ENCODE data around the gene CLEC5A.

Gene CLEC5A

DNA sequence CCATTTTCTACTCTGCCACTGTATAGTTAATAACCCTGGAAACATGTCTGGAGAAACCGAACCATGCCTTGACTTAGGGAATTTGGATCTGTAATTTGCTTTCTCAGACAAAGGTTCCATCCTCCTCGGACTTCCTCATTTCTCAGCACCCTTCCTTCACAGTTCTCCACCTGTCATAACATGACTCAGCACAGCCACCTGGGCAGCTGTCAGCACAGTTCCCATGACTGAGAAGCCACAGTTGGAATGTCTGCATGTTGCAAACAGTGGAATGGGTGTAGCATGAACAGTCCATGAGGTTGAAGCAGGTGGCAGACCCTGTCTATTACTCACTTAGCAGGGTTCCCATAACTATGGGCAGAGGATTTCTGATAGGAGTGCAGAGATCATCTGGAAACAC lies 31.2 kb downstream of the CLEC5A start:
- no peak overlapping the region for H3K4me3 ChIP-seq (ENCODE audit: low read depth, low read length)
- no peaks in the 10 kb centered on the region for H3K4me1 ChIP-seq (ENCODE audit: control insufficient read depth, insufficient read depth, low read length)
- no peaks in the 10 kb centered on the region for H3K9me3 ChIP-seq (ENCODE audit: control insufficient read depth, insufficient read depth, low read depth, low read length)
- no peak overlapping the region for H3K27ac ChIP-seq (ENCODE audit: extremely low read depth, low read depth, low read length)
- TF ChIP-seq ZNF157 (tag by site-specific recombination; IDR thresholded peaks at IDR 0.05), result no peak
- POLR2A ChIA-PET, result no interaction called here
- H3K36me3 ChIP-seq (ENCODE audit: control insufficient read depth in 2 of 2, insufficient read depth in 1 of 2, low read length in 2 of 2), result no peaks in the 10 kb centered on the region
- CTCF ChIA-PET, result interaction anchor here (0.7 kb wide), 1 partner anchor 11 kb away, joined by 4 read pairs; no protein-coding TSS in a partner anchor

DNA sequence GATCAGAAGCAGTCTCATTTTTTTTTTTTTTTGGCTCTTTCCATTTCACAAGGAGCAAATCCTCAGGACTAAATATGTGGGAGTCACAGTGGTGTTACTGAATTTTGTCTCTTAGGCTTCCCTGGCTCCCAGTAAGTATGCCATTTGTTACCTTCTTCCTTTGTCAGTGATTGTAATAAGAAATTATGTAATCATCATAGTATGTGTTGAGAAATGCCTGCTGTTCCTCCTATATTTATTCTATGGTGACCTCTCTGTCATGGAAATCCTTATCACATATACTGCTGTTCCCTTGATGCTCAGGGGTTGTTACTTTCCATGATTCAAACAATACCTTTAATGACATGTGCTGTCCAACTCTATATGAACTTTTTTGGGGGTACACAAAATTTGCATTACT lies 35.4 kb downstream of the CLEC5A start:
- H3K27ac ChIP-seq (ENCODE audit: extremely low read depth, low read depth, low read length), result no peak overlapping the region
- ChIA-PET CTCF (no interaction called here), POLR2A (no interaction called here)
- TF ChIP-seq ZNF785 (tag by site-specific recombination; IDR thresholded peaks at IDR 0.05) (no peak), ZNF214 (tag by site-specific recombination; IDR thresholded peaks at IDR 0.05; ENCODE audit: borderline replicate concordance) (no peak), ZNF623 (tag by site-specific recombination; IDR thresholded peaks at IDR 0.05) (no peak), ZNF791 (tag by site-specific recombination; IDR thresholded peaks at IDR 0.05) (no peak), ZIC2 (tag by site-specific recombination; IDR thresholded peaks at IDR 0.05) (no peak), ZNF558 (tag by site-specific recombination; IDR thresholded peaks at IDR 0.05) (no peak), ZNF658 (tag by site-specific recombination; IDR thresholded peaks at IDR 0.05) (no peak), ZNF843 (tag by site-specific recombination; IDR thresholded peaks at IDR 0.05) (no peak), ZNF202 (tag by site-specific recombination; IDR thresholded peaks at IDR 0.05; ENCODE audit: borderline replicate concordance) (no peak)
- TF ChIP-seq, protein P1, sequence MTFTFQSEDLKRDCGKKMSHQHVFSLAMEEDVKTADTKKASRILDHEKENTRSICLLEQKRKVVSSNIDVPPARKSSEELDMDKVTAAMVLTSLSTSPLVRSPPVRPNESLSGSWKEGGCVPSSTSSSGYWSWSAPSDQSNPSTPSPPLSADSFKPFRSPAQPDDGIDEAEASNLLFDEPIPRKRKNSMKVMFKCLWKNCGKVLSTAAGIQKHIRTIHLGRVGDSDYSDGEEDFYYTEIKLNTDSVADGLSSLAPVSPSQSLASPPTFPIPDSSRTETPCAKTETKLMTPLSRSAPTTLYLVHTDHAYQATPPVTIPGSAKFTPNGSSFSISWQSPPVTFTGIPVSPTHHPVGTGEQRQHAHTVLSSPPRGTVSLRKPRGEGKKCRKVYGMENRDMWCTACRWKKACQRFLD (tag by site-specific recombination; IDR thresholded peaks at IDR 0.05), result no peak
- TF ChIP-seq, protein P2, sequence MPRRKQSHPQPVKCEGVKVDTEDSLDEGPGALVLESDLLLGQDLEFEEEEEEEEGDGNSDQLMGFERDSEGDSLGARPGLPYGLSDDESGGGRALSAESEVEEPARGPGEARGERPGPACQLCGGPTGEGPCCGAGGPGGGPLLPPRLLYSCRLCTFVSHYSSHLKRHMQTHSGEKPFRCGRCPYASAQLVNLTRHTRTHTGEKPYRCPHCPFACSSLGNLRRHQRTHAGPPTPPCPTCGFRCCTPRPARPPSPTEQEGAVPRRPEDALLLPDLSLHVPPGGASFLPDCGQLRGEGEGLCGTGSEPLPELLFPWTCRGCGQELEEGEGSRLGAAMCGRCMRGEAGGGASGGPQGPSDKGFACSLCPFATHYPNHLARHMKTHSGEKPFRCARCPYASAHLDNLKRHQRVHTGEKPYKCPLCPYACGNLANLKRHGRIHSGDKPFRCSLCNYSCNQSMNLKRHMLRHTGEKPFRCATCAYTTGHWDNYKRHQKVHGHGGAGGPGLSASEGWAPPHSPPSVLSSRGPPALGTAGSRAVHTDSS (tag by site-specific recombination; IDR thresholded peaks at IDR 0.05), result no peak
- TF ChIP-seq, protein P3, sequence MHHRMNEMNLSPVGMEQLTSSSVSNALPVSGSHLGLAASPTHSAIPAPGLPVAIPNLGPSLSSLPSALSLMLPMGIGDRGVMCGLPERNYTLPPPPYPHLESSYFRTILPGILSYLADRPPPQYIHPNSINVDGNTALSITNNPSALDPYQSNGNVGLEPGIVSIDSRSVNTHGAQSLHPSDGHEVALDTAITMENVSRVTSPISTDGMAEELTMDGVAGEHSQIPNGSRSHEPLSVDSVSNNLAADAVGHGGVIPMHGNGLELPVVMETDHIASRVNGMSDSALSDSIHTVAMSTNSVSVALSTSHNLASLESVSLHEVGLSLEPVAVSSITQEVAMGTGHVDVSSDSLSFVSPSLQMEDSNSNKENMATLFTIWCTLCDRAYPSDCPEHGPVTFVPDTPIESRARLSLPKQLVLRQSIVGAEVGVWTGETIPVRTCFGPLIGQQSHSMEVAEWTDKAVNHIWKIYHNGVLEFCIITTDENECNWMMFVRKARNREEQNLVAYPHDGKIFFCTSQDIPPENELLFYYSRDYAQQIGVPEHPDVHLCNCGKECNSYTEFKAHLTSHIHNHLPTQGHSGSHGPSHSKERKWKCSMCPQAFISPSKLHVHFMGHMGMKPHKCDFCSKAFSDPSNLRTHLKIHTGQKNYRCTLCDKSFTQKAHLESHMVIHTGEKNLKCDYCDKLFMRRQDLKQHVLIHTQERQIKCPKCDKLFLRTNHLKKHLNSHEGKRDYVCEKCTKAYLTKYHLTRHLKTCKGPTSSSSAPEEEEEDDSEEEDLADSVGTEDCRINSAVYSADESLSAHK (tag by site-specific recombination; IDR thresholded peaks at IDR 0.05), result no peak
- TF ChIP-seq, protein P4, sequence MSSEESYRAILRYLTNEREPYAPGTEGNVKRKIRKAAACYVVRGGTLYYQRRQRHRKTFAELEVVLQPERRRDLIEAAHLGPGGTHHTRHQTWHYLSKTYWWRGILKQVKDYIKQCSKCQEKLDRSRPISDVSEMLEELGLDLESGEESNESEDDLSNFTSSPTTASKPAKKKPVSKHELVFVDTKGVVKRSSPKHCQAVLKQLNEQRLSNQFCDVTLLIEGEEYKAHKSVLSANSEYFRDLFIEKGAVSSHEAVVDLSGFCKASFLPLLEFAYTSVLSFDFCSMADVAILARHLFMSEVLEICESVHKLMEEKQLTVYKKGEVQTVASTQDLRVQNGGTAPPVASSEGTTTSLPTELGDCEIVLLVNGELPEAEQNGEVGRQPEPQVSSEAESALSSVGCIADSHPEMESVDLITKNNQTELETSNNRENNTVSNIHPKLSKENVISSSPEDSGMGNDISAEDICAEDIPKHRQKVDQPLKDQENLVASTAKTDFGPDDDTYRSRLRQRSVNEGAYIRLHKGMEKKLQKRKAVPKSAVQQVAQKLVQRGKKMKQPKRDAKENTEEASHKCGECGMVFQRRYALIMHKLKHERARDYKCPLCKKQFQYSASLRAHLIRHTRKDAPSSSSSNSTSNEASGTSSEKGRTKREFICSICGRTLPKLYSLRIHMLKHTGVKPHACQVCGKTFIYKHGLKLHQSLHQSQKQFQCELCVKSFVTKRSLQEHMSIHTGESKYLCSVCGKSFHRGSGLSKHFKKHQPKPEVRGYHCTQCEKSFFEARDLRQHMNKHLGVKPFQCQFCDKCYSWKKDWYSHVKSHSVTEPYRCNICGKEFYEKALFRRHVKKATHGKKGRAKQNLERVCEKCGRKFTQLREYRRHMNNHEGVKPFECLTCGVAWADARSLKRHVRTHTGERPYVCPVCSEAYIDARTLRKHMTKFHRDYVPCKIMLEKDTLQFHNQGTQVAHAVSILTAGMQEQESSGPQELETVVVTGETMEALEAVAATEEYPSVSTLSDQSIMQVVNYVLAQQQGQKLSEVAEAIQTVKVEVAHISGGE (tag by site-specific recombination; conservative IDR thresholded peaks at IDR 0.05; ENCODE audit: low read depth), result no peak
- TF ChIP-seq, protein P5, sequence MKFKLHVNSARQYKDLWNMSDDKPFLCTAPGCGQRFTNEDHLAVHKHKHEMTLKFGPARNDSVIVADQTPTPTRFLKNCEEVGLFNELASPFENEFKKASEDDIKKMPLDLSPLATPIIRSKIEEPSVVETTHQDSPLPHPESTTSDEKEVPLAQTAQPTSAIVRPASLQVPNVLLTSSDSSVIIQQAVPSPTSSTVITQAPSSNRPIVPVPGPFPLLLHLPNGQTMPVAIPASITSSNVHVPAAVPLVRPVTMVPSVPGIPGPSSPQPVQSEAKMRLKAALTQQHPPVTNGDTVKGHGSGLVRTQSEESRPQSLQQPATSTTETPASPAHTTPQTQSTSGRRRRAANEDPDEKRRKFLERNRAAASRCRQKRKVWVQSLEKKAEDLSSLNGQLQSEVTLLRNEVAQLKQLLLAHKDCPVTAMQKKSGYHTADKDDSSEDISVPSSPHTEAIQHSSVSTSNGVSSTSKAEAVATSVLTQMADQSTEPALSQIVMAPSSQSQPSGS (tag by site-specific recombination; IDR thresholded peaks at IDR 0.05; ENCODE audit: low read depth), result no peak
- H3K4me3 ChIP-seq (ENCODE audit: low read depth, low read length), result no peak overlapping the region
- H3K36me3 ChIP-seq (ENCODE audit: control insufficient read depth in 2 of 2, insufficient read depth in 1 of 2, low read length in 2 of 2), result no peaks in the 10 kb centered on the region
- no peaks in the 10 kb centered on the region for H3K4me1 ChIP-seq (ENCODE audit: control insufficient read depth, insufficient read depth, low read length)
- H3K9me3 ChIP-seq (ENCODE audit: control insufficient read depth, insufficient read depth, low read depth, low read length), result no peaks in the 10 kb centered on the region

All from HEK293 (cell line).